ENCODE measurements around the gene RFWD3.
"Not testable (repeated sequence)": the region's sequence is repeated elsewhere in the genome, so short reads cannot be mapped to it uniquely, and the experiment has no call there.

Gene RFWD3

DNA sequence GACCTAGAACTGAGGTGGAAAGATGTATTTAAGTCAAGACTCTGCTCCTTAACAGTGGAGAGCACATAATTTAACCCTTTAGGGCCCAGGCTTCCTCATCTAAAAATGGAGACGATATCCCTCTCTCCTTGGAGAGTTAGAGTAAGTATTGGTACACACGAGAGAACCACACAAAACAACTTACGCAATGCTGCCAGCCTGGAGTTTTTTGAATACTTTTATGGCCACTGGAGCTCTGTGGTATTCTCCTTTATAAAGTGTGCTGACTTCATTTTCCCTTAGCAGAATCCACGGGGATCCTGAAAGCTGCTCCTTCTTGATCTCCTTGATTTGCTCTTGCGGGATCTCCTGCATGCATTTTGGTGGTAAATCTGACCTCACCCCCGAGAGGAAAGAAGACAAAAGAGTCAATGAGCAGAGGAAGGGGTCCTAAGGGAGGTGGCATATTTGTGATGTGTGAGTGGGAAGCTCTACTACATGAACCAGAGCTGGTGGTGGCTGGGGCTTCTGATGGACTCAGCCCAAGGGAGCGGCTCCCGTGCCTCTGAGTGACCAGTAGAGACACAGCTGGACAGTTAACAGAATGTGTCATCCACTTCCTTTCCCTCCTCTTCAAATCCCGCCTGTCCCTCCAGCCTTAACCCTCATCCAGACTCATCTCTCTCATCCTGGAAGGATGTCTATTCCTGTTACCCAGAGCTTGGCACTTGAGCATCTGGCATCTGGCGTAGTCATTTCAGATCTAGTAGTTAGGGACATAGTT, 24.6 kb upstream of the RFWD3 start:
- H3K4me3 ChIP-seq (ENCODE audit: low read depth, low read length) = no peak overlapping the region
- no peak for DNase-seq (ENCODE audit: low read depth)
- TF ChIP-seq, protein P1, sequence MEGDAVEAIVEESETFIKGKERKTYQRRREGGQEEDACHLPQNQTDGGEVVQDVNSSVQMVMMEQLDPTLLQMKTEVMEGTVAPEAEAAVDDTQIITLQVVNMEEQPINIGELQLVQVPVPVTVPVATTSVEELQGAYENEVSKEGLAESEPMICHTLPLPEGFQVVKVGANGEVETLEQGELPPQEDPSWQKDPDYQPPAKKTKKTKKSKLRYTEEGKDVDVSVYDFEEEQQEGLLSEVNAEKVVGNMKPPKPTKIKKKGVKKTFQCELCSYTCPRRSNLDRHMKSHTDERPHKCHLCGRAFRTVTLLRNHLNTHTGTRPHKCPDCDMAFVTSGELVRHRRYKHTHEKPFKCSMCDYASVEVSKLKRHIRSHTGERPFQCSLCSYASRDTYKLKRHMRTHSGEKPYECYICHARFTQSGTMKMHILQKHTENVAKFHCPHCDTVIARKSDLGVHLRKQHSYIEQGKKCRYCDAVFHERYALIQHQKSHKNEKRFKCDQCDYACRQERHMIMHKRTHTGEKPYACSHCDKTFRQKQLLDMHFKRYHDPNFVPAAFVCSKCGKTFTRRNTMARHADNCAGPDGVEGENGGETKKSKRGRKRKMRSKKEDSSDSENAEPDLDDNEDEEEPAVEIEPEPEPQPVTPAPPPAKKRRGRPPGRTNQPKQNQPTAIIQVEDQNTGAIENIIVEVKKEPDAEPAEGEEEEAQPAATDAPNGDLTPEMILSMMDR (IDR thresholded peaks at IDR 0.05; ENCODE audit: control insufficient read depth, extremely low read depth, insufficient read depth) = no peak

DNA sequence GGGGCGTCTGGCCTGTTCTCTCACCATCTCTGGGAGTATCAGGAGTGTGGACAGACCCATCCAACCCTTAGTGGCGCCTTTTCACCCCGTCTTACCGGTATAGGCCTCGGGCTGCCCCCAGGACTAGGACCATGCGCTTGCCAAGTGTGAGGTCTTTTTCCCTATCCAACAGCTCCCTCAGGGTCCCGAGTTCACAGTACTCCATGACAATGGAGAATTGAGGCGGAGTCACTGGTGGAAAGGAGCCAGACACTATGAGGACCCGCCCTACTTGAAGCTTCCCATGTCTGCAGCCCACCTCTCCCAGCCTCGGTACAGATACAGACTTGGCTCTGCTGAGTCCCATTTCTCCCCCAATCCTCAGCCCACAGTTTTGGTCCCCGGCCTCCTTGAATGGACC, 15.9 kb upstream of the RFWD3 start:
- TF ChIP-seq, protein P1 (IDR thresholded peaks at IDR 0.05; ENCODE audit: control insufficient read depth, extremely low read depth, insufficient read depth) = no peak
- DNase-seq (ENCODE audit: low read depth) = no peak
- no peak overlapping the region for H3K4me3 ChIP-seq (ENCODE audit: low read depth, low read length)

DNA sequence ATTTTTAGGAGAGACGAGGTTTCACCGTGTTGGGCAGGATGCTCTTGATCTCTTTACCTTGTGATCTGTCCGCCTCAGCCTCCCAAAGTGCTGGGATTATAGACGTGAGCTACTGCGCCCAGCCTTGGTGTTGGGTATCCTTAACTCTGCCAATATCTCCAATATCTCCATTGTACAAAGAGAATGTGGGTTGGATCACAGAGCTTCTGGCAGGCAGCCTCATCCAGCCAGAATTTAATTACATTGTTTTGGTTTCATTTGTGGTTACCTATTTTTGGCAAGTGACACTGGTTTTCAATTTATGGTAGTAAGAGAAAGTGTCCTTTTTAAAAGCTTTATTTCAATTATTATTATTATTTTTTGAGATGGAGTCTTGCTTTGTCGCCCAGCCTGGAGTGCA, 14.0 kb upstream of the RFWD3 start:
- no peak overlapping the region for H3K4me3 ChIP-seq (ENCODE audit: low read depth, low read length)
- DNase-seq (ENCODE audit: low read depth) = no peak
- TF ChIP-seq, protein P1 (IDR thresholded peaks at IDR 0.05; ENCODE audit: control insufficient read depth, extremely low read depth, insufficient read depth) = no peak

DNA sequence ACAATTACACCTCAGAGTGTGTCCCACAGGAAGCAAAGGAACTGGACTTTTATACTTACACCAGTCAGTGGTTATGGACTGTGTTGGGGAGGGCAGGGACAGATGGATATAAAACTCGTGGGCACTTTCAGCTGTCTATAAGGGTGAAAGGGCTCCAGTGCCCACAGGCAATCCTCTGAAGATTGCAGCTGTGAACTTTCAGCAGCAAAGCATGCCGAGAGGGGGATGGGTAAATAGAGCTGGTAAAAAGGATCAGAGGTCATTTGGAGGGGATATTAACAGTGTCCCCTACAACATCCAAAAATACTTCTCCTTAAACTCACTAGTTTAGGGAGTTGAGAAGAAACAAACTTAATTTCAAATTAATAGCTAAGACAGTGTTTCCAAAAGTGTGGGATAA, 13.3 kb upstream of the RFWD3 start:
- TF ChIP-seq, protein P1 (IDR thresholded peaks at IDR 0.05; ENCODE audit: control insufficient read depth, extremely low read depth, insufficient read depth) = no peak
- no peak overlapping the region for H3K4me3 ChIP-seq (ENCODE audit: low read depth, low read length)
- no peak for DNase-seq (ENCODE audit: low read depth)

DNA sequence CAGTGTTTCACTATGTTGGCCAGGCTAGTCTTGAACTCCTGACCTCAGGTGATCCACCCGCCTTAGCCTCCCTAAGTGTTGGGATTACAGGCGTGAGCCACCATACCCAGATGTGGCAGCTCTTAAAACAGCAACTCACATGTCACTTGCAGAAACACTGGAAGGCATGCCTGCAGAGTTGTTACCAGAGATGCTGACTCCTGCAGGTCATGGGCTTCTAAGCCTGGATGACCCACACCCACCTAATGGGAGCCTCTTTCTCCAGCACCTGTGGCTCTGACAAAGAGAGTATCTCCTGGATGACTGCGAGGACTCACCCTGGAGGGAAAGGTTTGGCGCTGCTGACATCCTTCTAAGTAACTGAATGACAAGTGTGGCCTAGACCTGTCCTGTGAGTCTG, 11.2 kb upstream of the RFWD3 start:
- DNase-seq (ENCODE audit: low read depth) = no peak
- TF ChIP-seq, protein P1 (IDR thresholded peaks at IDR 0.05; ENCODE audit: control insufficient read depth, extremely low read depth, insufficient read depth) = no peak
- H3K4me3 ChIP-seq (ENCODE audit: low read depth, low read length) = no peak overlapping the region

DNA sequence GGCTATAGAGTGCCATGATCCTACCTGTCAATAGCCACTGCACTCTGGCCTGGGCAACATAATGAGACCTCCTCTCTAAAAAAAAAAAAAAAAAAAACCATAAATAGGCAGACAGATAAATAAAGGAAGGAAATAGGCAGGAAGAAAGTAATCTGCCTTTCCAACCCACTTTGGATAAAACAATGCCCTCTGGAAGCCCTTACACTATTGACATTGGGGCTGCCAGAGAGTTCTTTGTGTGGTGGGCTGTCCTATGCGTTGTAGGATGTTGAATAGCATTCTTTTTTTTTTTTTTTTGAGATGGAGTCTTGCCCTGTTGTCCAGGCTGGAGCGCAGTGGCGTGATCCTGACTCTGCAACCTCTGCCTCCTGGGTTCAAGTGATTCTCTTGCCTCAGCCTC, 7.2 kb upstream of the RFWD3 start:
- TF ChIP-seq, protein P1 (IDR thresholded peaks at IDR 0.05; ENCODE audit: control insufficient read depth, extremely low read depth, insufficient read depth) = no peak
- no peak overlapping the region for H3K4me3 ChIP-seq (ENCODE audit: low read depth, low read length)
- no peak for DNase-seq (ENCODE audit: low read depth)

DNA sequence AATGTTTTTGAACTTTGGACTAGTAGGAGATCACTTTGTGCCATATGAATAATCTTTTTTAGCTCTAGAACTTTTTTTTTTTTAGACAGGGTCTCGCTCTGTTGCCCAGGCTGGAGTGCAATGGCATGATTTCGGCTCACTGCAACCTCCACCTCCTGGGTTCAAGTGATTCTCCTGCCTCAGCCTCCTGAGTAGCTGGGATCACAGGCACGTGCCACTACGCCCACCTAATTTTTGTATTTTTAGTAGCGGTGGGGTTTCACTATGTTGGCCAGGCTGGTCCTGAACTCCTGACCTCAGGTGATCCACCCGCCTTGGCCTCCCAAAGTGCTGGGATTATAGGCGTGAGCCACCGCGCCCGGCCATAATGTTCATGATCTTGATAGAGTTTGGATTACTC, 2.2 kb upstream of the RFWD3 start:
- not testable (repeated sequence) for H3K4me3 ChIP-seq (ENCODE audit: low read depth, low read length); DNase-seq (ENCODE audit: low read depth)

All from LNCaP clone FGC (cell line).